ENCODE measurements around the gene PRORP. TPM values are rescaled to one million over a fixed set of nuclear protein-coding genes. Genes with fewer than 3 reads are reported as not detected.

The PRORP gene
- total RNA-seq, 1 experiment from 2014 or later: 44.1 TPM

GRCh38 chr14:35158491-35158890 is 36.1 kb downstream of the PRORP start (continued):
- TF ChIP-seq FOXP1 (CRISPR knock-in tag; IDR thresholded peaks at IDR 0.05; ENCODE audit: borderline replicate concordance) (no peak), JAZF1 (CRISPR knock-in tag; IDR thresholded peaks at IDR 0.05) (no peak), FOXJ3 (CRISPR knock-in tag; IDR thresholded peaks at IDR 0.05; ENCODE audit: borderline replicate concordance) (no peak), ZNF423 (CRISPR knock-in tag; IDR thresholded peaks at IDR 0.05) (no peak), SMAD4 (CRISPR knock-in tag; IDR thresholded peaks at IDR 0.05) (no peak), ZBTB43 (CRISPR knock-in tag; IDR thresholded peaks at IDR 0.05) (no peak), ZMAT4 (CRISPR knock-in tag; IDR thresholded peaks at IDR 0.05) (no peak), ESRRA (CRISPR knock-in tag; IDR thresholded peaks at IDR 0.05; ENCODE audit: borderline replicate concordance) (no peak)
- TF ChIP-seq, protein P1, sequence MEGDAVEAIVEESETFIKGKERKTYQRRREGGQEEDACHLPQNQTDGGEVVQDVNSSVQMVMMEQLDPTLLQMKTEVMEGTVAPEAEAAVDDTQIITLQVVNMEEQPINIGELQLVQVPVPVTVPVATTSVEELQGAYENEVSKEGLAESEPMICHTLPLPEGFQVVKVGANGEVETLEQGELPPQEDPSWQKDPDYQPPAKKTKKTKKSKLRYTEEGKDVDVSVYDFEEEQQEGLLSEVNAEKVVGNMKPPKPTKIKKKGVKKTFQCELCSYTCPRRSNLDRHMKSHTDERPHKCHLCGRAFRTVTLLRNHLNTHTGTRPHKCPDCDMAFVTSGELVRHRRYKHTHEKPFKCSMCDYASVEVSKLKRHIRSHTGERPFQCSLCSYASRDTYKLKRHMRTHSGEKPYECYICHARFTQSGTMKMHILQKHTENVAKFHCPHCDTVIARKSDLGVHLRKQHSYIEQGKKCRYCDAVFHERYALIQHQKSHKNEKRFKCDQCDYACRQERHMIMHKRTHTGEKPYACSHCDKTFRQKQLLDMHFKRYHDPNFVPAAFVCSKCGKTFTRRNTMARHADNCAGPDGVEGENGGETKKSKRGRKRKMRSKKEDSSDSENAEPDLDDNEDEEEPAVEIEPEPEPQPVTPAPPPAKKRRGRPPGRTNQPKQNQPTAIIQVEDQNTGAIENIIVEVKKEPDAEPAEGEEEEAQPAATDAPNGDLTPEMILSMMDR (IDR thresholded peaks at IDR 0.05): no peak
- TF ChIP-seq, protein P2, sequence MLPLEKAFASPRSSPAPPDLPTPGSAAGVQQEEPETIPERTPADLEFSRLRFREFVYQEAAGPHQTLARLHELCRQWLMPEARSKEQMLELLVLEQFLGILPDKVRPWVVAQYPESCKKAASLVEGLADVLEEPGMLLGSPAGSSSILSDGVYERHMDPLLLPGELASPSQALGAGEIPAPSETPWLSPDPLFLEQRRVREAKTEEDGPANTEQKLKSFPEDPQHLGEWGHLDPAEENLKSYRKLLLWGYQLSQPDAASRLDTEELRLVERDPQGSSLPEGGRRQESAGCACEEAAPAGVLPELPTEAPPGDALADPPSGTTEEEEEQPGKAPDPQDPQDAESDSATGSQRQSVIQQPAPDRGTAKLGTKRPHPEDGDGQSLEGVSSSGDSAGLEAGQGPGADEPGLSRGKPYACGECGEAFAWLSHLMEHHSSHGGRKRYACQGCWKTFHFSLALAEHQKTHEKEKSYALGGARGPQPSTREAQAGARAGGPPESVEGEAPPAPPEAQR (CRISPR knock-in tag; IDR thresholded peaks at IDR 0.05): no peak
- TF ChIP-seq, protein P3, sequence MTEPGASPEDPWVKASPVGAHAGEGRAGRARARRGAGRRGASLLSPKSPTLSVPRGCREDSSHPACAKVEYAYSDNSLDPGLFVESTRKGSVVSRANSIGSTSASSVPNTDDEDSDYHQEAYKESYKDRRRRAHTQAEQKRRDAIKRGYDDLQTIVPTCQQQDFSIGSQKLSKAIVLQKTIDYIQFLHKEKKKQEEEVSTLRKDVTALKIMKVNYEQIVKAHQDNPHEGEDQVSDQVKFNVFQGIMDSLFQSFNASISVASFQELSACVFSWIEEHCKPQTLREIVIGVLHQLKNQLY (CRISPR knock-in tag; IDR thresholded peaks at IDR 0.05): no peak

GRCh38 chr14:35158951-35159653 is 36.8 kb downstream of the PRORP start:
- Mint-ChIP-seq H3K4me1 (peaks cover 17% of the 10 kb centered on the region), H3K27ac (peak overlapping the region; percentile 10; the same call in 1 of the 2 replicates), H3K4me3 (no peak overlapping the region), H3K36me3 (peaks cover 8% of the 10 kb centered on the region; the same call in 1 of the 2 replicates), H3K27me3 (ENCODE audit: low read depth) (no peaks in the 10 kb centered on the region; the same call in 1 of the 2 replicates), H3K9me3 (no peaks in the 10 kb centered on the region)
- TF ChIP-seq ARID4B (CRISPR knock-in tag; IDR thresholded peaks at IDR 0.05; ENCODE audit: borderline replicate concordance) (no peak), ZBTB43 (CRISPR knock-in tag; IDR thresholded peaks at IDR 0.05) (no peak)
- ATAC-seq (no peak), DNase-seq (ENCODE audit: low spot score) (no peak)
- ChIA-PET CTCF (no interaction called here), POLR2A (interaction anchor here (0.6 kb wide), 1 partner anchor 28 kb away, joined by 7 read pairs; no protein-coding TSS in a partner anchor)

All from WTC11 (cell line).